Measurements from ENCODE around the gene CCDC182. TPM values are rescaled to one million over a fixed set of nuclear protein-coding genes. Genes with fewer than 3 reads are reported as not detected.

The CCDC182 gene
- total RNA-seq, 1 donor from 2014 or later, result not detected

GRCh38 chr17:57697197-57697596 is 47.9 kb downstream of the CCDC182 start:
- DNase-seq, result no peak

GRCh38 chr17:57696050-57696449 is 49.0 kb downstream of the CCDC182 start:
- DNase-seq, result no peak

Small RNAs within 50 kb of the gene (small RNA-seq; reads per million reads assigned to genes)
- gene RN7SKP94 (ENCODE audit: low replicate concordance), result not detected

Other genes with a start within 250 kb of the CCDC182 start
- 15.3 TPM for gene MRPS23, start 104.7 kb upstream of the CCDC182 start, total RNA-seq
- 24.8 TPM for gene CUEDC1, start 210.1 kb upstream of the CCDC182 start, total RNA-seq
- gene VEZF1, start 243.0 kb upstream of the CCDC182 start, total RNA-seq, result 60.8 TPM